GM12878 (cell line): ENCODE measurements around the gene ADAMTS16. TPM values are rescaled to one million over a fixed set of nuclear protein-coding genes. Genes with fewer than 3 reads are reported as not detected.

Source experiments
- ATAC-seq: fragments of 200-7000 bp; cut with Tn5 transposase; 3 replicates; pipeline ENCODE4 v1.9.1; 2020; ENCODE audit warnings: mild to moderate bottlenecking, moderate library complexity
- BruUV-seq: library from RNA; stranded (reverse); fragments of 400-500 nt; replicated peaks from 2 replicates; lab custom pipeline; 2021; lab: Mats Ljungman, UMichigan
- CTCF ChIA-PET: fragments of 300-600 bp; sonication (Branson Sonifier 250); formaldehyde crosslinking; extraction: SDS; loops from one replicate; lab custom pipeline; 2021; ENCODE audit warnings: inconsistent platforms; lab: Yijun Ruan, JAX
- POLR2A ChIA-PET: fragments of 350-600 bp; formaldehyde crosslinking; extraction: SDS; loops from one replicate; lab custom pipeline; 2021; ENCODE audit warnings: inconsistent platforms; lab: Charles Lee
- RAD21 ChIA-PET: fragments of 300-600 bp; sonication (Branson Sonifier 250); formaldehyde crosslinking; loops from one replicate; lab custom pipeline; 2023; ENCODE audit warnings: antibody characterized with exemption; ENCODE audit not compliant: unreplicated experiment; lab: Charles Lee
- SMC1A ChIA-PET: fragments of 300-600 bp; sonication (Branson Sonifier 250); formaldehyde crosslinking; loops from one replicate; lab custom pipeline; 2023; ENCODE audit not compliant: unreplicated experiment, uncharacterized antibody; lab: Charles Lee
- DNase-seq: peaks from one replicate; pipeline ENCODE4 v3.0.0-alpha.2; 2011; ENCODE audit warnings: low read depth, low spot score
- FAIRE-seq: peaks from 3 replicates; lab custom pipeline; 2011; peaks lifted over from hg19 to GRCh38; lab: Jason Lieb, UNC
- H2AFZ ChIP-seq: 2 replicates; pipeline ENCODE4 v1.6.0; 2011; ENCODE audit warnings: low read depth, low read length, control low read depth; ENCODE audit not compliant: control insufficient read depth
- H3K27ac ChIP-seq: 2 replicates; pipeline ENCODE4 v1.5.1; 2011; ENCODE audit warnings: control low read depth; ENCODE audit not compliant: control insufficient read depth, insufficient read depth
- H3K27me3 ChIP-seq, 2 experiments: replicated peaks in 1 of 2; 2 replicates each; pipeline versions ENCODE4 v1.6.0 to v1.6.1; 2011; ENCODE audit warnings: low read length in 1 of 2; ENCODE audit not compliant: control insufficient read depth in 2 of 2, insufficient read depth in 2 of 2
- H3K36me3 ChIP-seq, 2 experiments: 2 replicates each; pipeline ENCODE4 v1.5.1; 2011; ENCODE audit warnings: low read length in 1 of 2; ENCODE audit not compliant: control insufficient read depth in 2 of 2, insufficient read depth in 2 of 2
- H3K4me1 ChIP-seq: 2 replicates; pipeline ENCODE4 v1.6.1; 2011; ENCODE audit warnings: mild to moderate bottlenecking, low read length, moderate library complexity, mixed read lengths; ENCODE audit not compliant: control insufficient read depth, insufficient read depth
- H3K4me2 ChIP-seq: 2 replicates; pipeline ENCODE4 v1.6.0; 2011; ENCODE audit warnings: control low read depth; ENCODE audit not compliant: control insufficient read depth, insufficient read depth
- H3K4me3 ChIP-seq: fragments of 200-600 bp; sonication (generic); 2 replicates; pipeline ENCODE4 v1.5.1; 2016
- H3K79me2 ChIP-seq: 2 replicates; pipeline ENCODE4 v1.6.0; 2011; ENCODE audit warnings: low read length; ENCODE audit not compliant: control insufficient read depth, insufficient read depth
- H3K9ac ChIP-seq: 2 replicates; pipeline ENCODE4 v1.8.0; 2011; ENCODE audit warnings: low read length, control low read depth, mixed read lengths; ENCODE audit not compliant: control insufficient read depth, insufficient read depth
- H3K9me3 ChIP-seq: replicated peaks from 3 replicates; pipeline ENCODE4 v1.5.1; 2011; ENCODE audit warnings: mild to moderate bottlenecking, low read length; ENCODE audit not compliant: control insufficient read depth, insufficient read depth
- H4K20me1 ChIP-seq: 2 replicates; pipeline ENCODE4 v1.6.0; 2011; ENCODE audit not compliant: control insufficient read depth, insufficient read depth
- CHD2 ChIP-seq: IDR thresholded peaks from 2 replicates; pipeline ENCODE4 v1.6.1; 2011; ENCODE audit warnings: low read depth, low read length, improper control_type of control experiment, borderline replicate concordance
- FOS ChIP-seq: IDR thresholded peaks from 3 replicates; pipeline ENCODE4 v1.6.1; 2011; ENCODE audit warnings: borderline replicate concordance; ENCODE audit not compliant: insufficient read length; ENCODE audit errors: extremely low read depth
- FOXK2 ChIP-seq: fragments of 450-650 bp; IDR thresholded peaks from 2 replicates; pipeline ENCODE4 v1.6.1; 2017; ENCODE audit warnings: mild to moderate bottlenecking, moderate library complexity
- JUND ChIP-seq: IDR thresholded peaks from 2 replicates; pipeline ENCODE4 v1.6.1; 2012; ENCODE audit warnings: low read depth, mild to moderate bottlenecking, low read length, improper control_type of control experiment, moderate library complexity
- MAX ChIP-seq: IDR thresholded peaks from 2 replicates; pipeline ENCODE4 v1.6.1; 2012; ENCODE audit warnings: low read depth, low read length, improper control_type of control experiment
- NR2F1 ChIP-seq: fragments of 450-650 bp; conservative IDR thresholded peaks from 2 replicates; pipeline ENCODE4 v1.6.1; 2017; ENCODE audit warnings: mild to moderate bottlenecking
- PRDM15 ChIP-seq: fragments of 450-650 bp; formaldehyde crosslinking; IDR thresholded peaks from 2 replicates; pipeline ENCODE4 v1.4.0; 2020; ENCODE audit warnings: mild to moderate bottlenecking, moderate library complexity
- RAD51 ChIP-seq: fragments of 450-650 bp; IDR thresholded peaks from 2 replicates; pipeline ENCODE4 v1.6.1; 2016; ENCODE audit warnings: moderate library complexity, mild to moderate bottlenecking, inconsistent platforms
- ZNF622 ChIP-seq: fragments of 450-650 bp; IDR thresholded peaks from 2 replicates; pipeline ENCODE4 v1.6.1; 2017; ENCODE audit warnings: mild to moderate bottlenecking, inconsistent platforms
- WGBS: methylation state at CpG from one replicate; pipeline ENCODE4 v1.1.6; 2016; ENCODE audit warnings: low lambda C conversion rate; ENCODE audit not compliant: insufficient replicate concordance, insufficient coverage; ENCODE audit errors: missing lambda C conversion rate; 5-methylcytosine and 5-hydroxymethylcytosine counted together
- in situ Hi-C: fragments of 300-500 bp; cut with MboI; formaldehyde crosslinking; loops from 9 replicates; pipeline ENCODE4 v1.14.3; 2018; ENCODE audit warnings: mixed read lengths
- intact Hi-C: fragments of 100-400 bp; cut with micrococcal nuclease; formaldehyde crosslinking; loops from one replicate; pipeline ENCODE4 v1.14.2; 2022; ENCODE audit not compliant: unreplicated experiment
- polyA plus RNA-seq, 11 experiments: library from polyadenylated mRNA; depleted of rRNA in 4 of 11; unstranded in 6 of 11; stranded (reverse) in 5 of 11; fragments of >200 nt; fragmentation: Nextera tagmentation in 4 of 11; fragmentation: Illumina TruSeq in 1 of 11; extraction: Ambion mirVana in 4 of 11; extraction: Trizol in 1 of 11; gene quantifications; 1 replicate in 1 of 11; 2 replicates in 10 of 11; pipeline versions ENCODE4 v1.2.1 to v1.2.3, GENCODE V29; 2011 to 2016; ENCODE audit warnings: inconsistent platforms in 2 of 11, missing spikeins in 2 of 11, low read depth in 1 of 11
- small RNA-seq: library from RNA; depleted of rRNA; stranded (forward); fragments of <200 nt; gene quantifications from one replicate; pipeline ENCODE3, GENCODE V24; 2014
- total RNA-seq, 4 experiments: library from RNA; depleted of rRNA in 3 of 4; stranded (reverse); fragments of >200 nt in 3 of 4; fragmentation: Illumina TruSeq in 1 of 4; extraction: Trizol in 1 of 4; gene quantifications; 2 replicates each; pipeline versions ENCODE4 v1.2.1 to v1.2.3, GENCODE V29; 2013 to 2021

ADAMTS16 gene
- total and polyA plus RNA-seq, 10 of the 15 experiments (the other 5 are each of a cell fraction or from before 2014, with no cell fraction given): 0.04 TPM; not detected in 9

GRCh38 chr5:5367739-5368138 lies 227.6 kb downstream of the ADAMTS16 start (continued):
- TF ChIP-seq PRDM15 (CRISPR knock-in tag): no peak
- TF ChIP-seq NR2F1: no peak
- no peak for TF ChIP-seq ZNF622
- no peak for TF ChIP-seq JUND
- TF ChIP-seq, all 136 proteins: peak for 0

- CTCF ChIA-PET: interaction anchor here (0.7 kb wide), 1 partner anchor 1368 kb away, joined by 3 read pairs; no protein-coding TSS in a partner anchor
- no peaks in the 10 kb centered on the region for H3K36me3 ChIP-seq
Measured at GRCh38 chr5:5369051-5369605, 229.0 kb downstream of the ADAMTS16 start.

More at GRCh38 chr5:5369051-5369605, 229.0 kb downstream of the ADAMTS16 start:
- no TSS peak for BruUV-seq
- Histone ChIP-seq H3K4me3 (no peak overlapping the region), H3K79me2 (no peaks in the 10 kb centered on the region), H3K4me1 (no peaks in the 10 kb centered on the region), H3K4me2 (no peak overlapping the region), H4K20me1 (no peaks in the 10 kb centered on the region), H2AFZ (no peak overlapping the region), H3K27ac (no peak overlapping the region), H3K9ac (no peak overlapping the region), H3K9me3 (no peaks in the 10 kb centered on the region), H3K27me3 (no peaks in the 10 kb centered on the region)
- WGBS: 19% methylated on average over 4 of the region's 4 CpGs
- in situ Hi-C loops: no loop called here
- intact Hi-C loops: no loop called here
- ATAC-seq (no peak), DNase-seq (no peak), FAIRE-seq (no peak)
- ChIA-PET RAD21 (no interaction called here), SMC1A (no interaction called here), POLR2A (no interaction called here)
- TF ChIP-seq CHD2: no peak
- TF ChIP-seq FOXK2: no peak
- no peak for TF ChIP-seq FOS
- TF ChIP-seq MAX: no peak
- TF ChIP-seq RAD51: no peak
- TF ChIP-seq NR2F1: no peak

Small RNAs within 50 kb of the gene (small RNA-seq; reads per million reads assigned to genes)
- gene RN7SKP73: not detected
